CD4-positive, alpha-beta memory T cell (primary cell): ENCODE measurements around the gene ZXDC. TPM values are rescaled to one million over a fixed set of nuclear protein-coding genes. Genes with fewer than 3 reads are reported as not detected.

Source experiments
- CTCF ChIA-PET: fragments of 350-600 bp; sonication (Branson Sonifier 250); formaldehyde crosslinking; loops from one replicate; lab custom pipeline; 2021; ENCODE audit warnings: inconsistent platforms; ENCODE audit not compliant: partially characterized antibody; lab: Charles Lee
- POLR2A ChIA-PET: fragments of 350-600 bp; sonication (Branson Sonifier 250); formaldehyde crosslinking; loops from one replicate; lab custom pipeline; 2021; ENCODE audit not compliant: partially characterized antibody; lab: Charles Lee
- DNase-seq, 5 donors: peaks; one replicate each; pipeline versions ENCODE4 v3.0.0 to v3.0.0-alpha.2; 2020 to 2022; ENCODE audit warnings: mixed read lengths in 1 of 5
- H3K27ac ChIP-seq: one replicate; pipeline ENCODE4 v1.7.0; 2013; ENCODE audit warnings: low read depth, low read length
- H3K27me3 ChIP-seq: 2 replicates; pipeline ENCODE4 v1.7.0; 2013; ENCODE audit warnings: mild to moderate bottlenecking, low read length, moderate library complexity; ENCODE audit not compliant: insufficient read depth
- H3K36me3 ChIP-seq: 2 replicates; pipeline ENCODE4 v1.7.0; 2013; ENCODE audit warnings: mild to moderate bottlenecking, low read length, moderate library complexity; ENCODE audit not compliant: insufficient read depth
- H3K4me1 ChIP-seq: 2 replicates; pipeline ENCODE4 v1.7.0; 2013; ENCODE audit warnings: mild to moderate bottlenecking, low read length, moderate library complexity; ENCODE audit not compliant: insufficient read depth
- H3K4me3 ChIP-seq, 2 donors: one replicate each; pipeline ENCODE4 v1.7.0; 2013; ENCODE audit warnings: low read length in 2 of 2, mild to moderate bottlenecking in 1 of 2
- H3K9me3 ChIP-seq, 2 donors: one replicate each; pipeline ENCODE4 v1.7.0; 2013; ENCODE audit warnings: low read length in 2 of 2, control low read depth in 1 of 2; ENCODE audit not compliant: control insufficient read depth in 1 of 2
- H3K27ac Mint-ChIP-seq, 7 donors: one replicate each; pipeline ENCODE4 v1.8.0; 2020 to 2021; ENCODE audit warnings: mixed read lengths in 7 of 7, mild to moderate bottlenecking in 6 of 7, inconsistent platforms in 3 of 7, moderate library complexity in 3 of 7
- H3K27me3 Mint-ChIP-seq, 2 donors: one replicate each; pipeline ENCODE4 v1.8.0; 2020 to 2021; ENCODE audit warnings: mixed read lengths in 2 of 2
- H3K36me3 Mint-ChIP-seq, 2 donors: one replicate each; pipeline ENCODE4 v1.8.0; 2020 to 2021; ENCODE audit warnings: mixed read lengths in 2 of 2, inconsistent platforms in 1 of 2, mild to moderate bottlenecking in 1 of 2
- H3K4me1 Mint-ChIP-seq, 4 donors: one replicate each; pipeline ENCODE4 v1.8.0; 2020 to 2021; ENCODE audit warnings: mixed read lengths in 4 of 4, mild to moderate bottlenecking in 1 of 4
- H3K4me3 Mint-ChIP-seq, 8 donors: one replicate each; pipeline ENCODE4 v1.8.0; 2020 to 2021; ENCODE audit warnings: mixed read lengths in 8 of 8, mild to moderate bottlenecking in 7 of 8, moderate library complexity in 6 of 8, inconsistent platforms in 3 of 8
- H3K9me3 Mint-ChIP-seq, 8 donors: one replicate each; pipeline ENCODE4 v1.8.0; 2020 to 2021; ENCODE audit warnings: mixed read lengths in 8 of 8, mild to moderate bottlenecking in 5 of 8, inconsistent platforms in 3 of 8, moderate library complexity in 1 of 8
- intact Hi-C: fragments of 100-400 bp; cut with micrococcal nuclease; formaldehyde crosslinking; loops from one replicate; pipeline ENCODE4 v1.15.1; 2023
- polyA plus RNA-seq, 2 donors: library from polyadenylated mRNA; unstranded; fragments of 300-500 nt; fragmentation: Illumina TruSeq; gene quantifications; one replicate each; pipeline ENCODE4 v1.2.3, GENCODE V29; 2021
- total RNA-seq, 2 experiments: library from RNA; stranded (reverse); gene quantifications; one replicate each; pipeline ENCODE4 v1.2.3, GENCODE V29; 2021

ZXDC gene
- total and polyA plus RNA-seq, 4 experiments from 2014 or later = 10.3 to 66.3 (median 42.9) TPM

DNA sequence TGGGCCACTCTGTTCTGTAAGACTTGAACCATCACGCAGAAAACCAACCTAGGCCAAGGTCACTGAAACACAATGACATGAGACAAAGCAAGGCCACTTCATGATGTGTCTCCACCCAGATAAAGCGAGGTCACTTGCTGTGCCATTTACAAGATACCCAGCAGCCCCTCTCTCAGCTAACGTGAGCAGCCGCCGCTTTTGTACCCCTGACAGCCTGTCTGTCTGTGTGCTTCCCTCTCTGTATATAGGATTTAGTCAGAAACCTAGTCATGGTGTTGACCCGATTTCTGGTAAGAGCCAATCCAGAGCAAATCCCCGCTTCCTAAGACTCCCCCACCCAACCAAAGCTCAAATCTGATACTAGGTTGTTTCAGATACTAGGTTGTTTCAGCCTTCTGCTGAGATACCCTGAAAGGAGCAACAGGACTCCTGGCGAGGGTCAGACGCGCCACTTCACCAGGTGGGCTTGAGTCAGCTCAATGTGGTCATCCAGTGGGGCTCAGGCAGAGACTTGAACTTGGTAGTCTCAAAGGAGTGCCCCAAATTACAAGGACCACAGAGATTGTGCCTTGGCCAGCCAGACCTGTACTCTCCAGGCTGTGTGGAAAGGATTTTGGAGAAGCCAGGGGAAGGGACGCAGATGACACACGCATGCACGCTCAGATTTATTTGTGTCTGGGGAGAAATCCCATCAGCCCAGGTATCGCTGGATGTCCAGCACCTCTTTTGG is 3.1 kb upstream of the ZXDC start:
- Histone ChIP-seq H3K27ac (no peak overlapping the region), H3K27me3 (no peaks in the 10 kb centered on the region), H3K4me1 (peaks cover 16% of the 10 kb centered on the region), H3K9me3 (no peaks in the 10 kb centered on the region), H3K4me3 (no peak overlapping the region), H3K36me3 (no peaks in the 10 kb centered on the region)
- no peaks in the 10 kb centered on the region for H3K27me3 Mint-ChIP-seq
- ChIA-PET CTCF (no interaction called here), POLR2A (no interaction called here)
- no peak overlapping the region for H3K27ac Mint-ChIP-seq
- no peak for DNase-seq
- no peak overlapping the region for H3K4me3 Mint-ChIP-seq
- H3K9me3 Mint-ChIP-seq = no peaks in the 10 kb centered on the region
- intact Hi-C loops = loop anchor here (5.0 to 10.0 kb wide), 3 partner anchors 224 to 1576 kb away; partner anchors contain the start of genes ABTB1, CHCHD6 and SEC61A1
- peaks cover 9 to 24% (median 18%) of the 10 kb centered on the region in 4 donors for H3K4me1 Mint-ChIP-seq
- H3K36me3 Mint-ChIP-seq = peaks cover 0 to 8% of the 10 kb centered on the region in 2 donors

DNA sequence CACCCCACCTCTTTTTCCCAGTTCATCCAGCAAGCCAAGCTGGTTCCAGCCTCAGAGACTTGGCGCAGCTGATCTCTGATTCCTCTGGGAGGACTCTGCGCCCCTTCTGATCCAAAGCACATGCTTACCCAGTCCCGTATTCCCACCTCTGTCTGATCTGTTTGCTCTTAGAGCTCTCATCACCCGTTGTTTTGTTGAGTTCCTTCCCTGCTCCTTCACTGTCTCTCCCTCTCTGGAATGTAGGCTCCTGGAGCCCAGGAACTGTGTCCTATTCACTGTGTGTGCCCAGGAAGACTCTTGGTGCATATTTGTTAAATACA is 1.3 kb upstream of the ZXDC start:
- no peaks in the 10 kb centered on the region for H3K27me3 ChIP-seq
- H3K27me3 Mint-ChIP-seq = no peaks in the 10 kb centered on the region
- no peak overlapping the region for H3K27ac ChIP-seq
- peak overlapping the region; percentile 77 to 97 (median 92) for H3K27ac Mint-ChIP-seq
- peaks cover 26 to 42% (median 35%) of the 10 kb centered on the region in 4 donors for H3K4me1 Mint-ChIP-seq
- no peak for DNase-seq
- H3K36me3 Mint-ChIP-seq = peaks cover 6 to 24% of the 10 kb centered on the region in 2 donors
- intact Hi-C loops = loop anchor here (2.0 to 10.0 kb wide), 4 partner anchors 120 to 1578 kb away; partner anchors contain the start of genes ABTB1, CHCHD6, KLF15 and SEC61A1
- no peaks in the 10 kb centered on the region for H3K36me3 ChIP-seq
- no peaks in the 10 kb centered on the region for H3K9me3 Mint-ChIP-seq
- H3K4me3 ChIP-seq = no peak overlapping the region
- H3K4me3 Mint-ChIP-seq = peak overlapping the region in 7 of 8 donors; percentile 62 to 87 (median 79)
- ChIA-PET POLR2A (no interaction called here), CTCF (interaction anchor here (1.6 kb wide), 1 partner anchor 46 kb away, joined by 5 read pairs; no protein-coding TSS in a partner anchor)
- peaks cover 33% of the 10 kb centered on the region for H3K4me1 ChIP-seq
- H3K9me3 ChIP-seq = no peaks in the 10 kb centered on the region

DNA sequence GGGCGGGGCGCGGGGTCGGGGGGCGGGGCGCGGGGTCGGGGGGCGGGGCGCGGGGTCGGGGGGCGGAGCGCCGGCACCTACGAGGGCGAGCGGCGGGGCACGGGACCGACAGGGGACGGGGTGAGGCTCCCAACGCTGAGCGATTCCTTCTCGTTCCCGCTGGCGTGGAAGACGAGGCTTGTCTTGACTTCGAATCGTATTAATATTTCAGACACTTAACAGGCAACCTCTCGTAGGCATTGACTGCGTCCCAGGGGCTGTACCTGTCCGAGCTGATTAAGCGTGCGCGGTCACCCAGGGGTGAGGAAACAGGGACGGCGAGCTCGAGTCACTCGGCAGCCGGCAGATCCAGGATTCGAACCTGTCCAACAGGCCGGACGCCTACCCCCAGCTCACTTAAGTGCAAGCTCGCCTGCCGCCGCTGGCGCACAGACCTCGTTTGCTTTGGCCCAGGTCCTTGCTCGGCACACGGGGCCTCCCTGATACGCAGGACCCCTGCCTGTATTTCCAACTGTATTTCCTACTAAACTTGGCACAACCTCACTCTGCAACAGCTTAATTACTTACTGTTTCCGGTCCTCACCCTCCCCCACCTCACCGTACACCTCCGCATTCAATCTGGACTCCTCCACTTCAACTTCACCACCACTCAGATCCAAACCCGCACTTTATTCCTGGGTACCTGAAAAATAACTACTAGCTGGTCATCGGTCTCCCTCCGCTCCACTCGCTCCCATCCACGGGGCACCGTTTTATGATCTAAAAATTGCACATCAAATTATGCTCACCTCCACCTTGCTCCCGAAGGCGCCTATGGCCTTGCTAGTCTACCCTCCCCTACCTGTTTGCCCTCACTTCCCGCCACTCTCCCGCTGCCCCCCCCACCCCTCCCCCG is 722 bp upstream of the ZXDC start:
- intact Hi-C loops = loop anchor here (2.0 to 10.0 kb wide), 4 partner anchors 120 to 1578 kb away; partner anchors contain the start of genes ABTB1, CHCHD6, KLF15 and SEC61A1
- POLR2A ChIA-PET = interaction anchor here (0.5 to 2.0 kb wide), 8 partner anchors 11 to 1195 kb away, joined by 3 to 9 read pairs (median 4); partner anchors contain the start of genes SLC41A3 and TPRA1
- DNase-seq = peak in 2 of 5 donors; percentile 6 to 50
- CTCF ChIA-PET = interaction anchor here (1.6 kb wide), 1 partner anchor 46 kb away, joined by 5 read pairs; no protein-coding TSS in a partner anchor
- H3K36me3 ChIP-seq = peaks cover 2% of the 10 kb centered on the region
- no peaks in the 10 kb centered on the region for H3K27me3 Mint-ChIP-seq
- no peaks in the 10 kb centered on the region for H3K9me3 ChIP-seq
- no peaks in the 10 kb centered on the region for H3K9me3 Mint-ChIP-seq
- H3K4me1 Mint-ChIP-seq = peaks cover 27 to 46% (median 37%) of the 10 kb centered on the region in 4 donors
- H3K27ac Mint-ChIP-seq = peak overlapping the region; percentile 77 to 98 (median 92)
- peak overlapping the region; percentile 64 for H3K27ac ChIP-seq
- peak overlapping the region; percentile 84 to 92 (median 87) for H3K4me3 Mint-ChIP-seq
- peaks cover 7 to 27% of the 10 kb centered on the region in 2 donors for H3K36me3 Mint-ChIP-seq
- H3K4me1 ChIP-seq = peaks cover 36% of the 10 kb centered on the region
- H3K27me3 ChIP-seq = no peaks in the 10 kb centered on the region
- H3K4me3 ChIP-seq = peak overlapping the region; percentile 60 to 73

- peak; percentile 6 to 53 (median 27) for DNase-seq
- intact Hi-C loops = loop anchor here (1.0 to 10.0 kb wide), 6 partner anchors 228 to 1580 kb away; partner anchors contain the start of genes ABTB1, CHCHD6 and SEC61A1
- peak overlapping the region; percentile 60 for H3K27ac ChIP-seq
- H3K9me3 Mint-ChIP-seq = no peaks in the 10 kb centered on the region
- H3K4me3 ChIP-seq = peak overlapping the region; percentile 37 to 58
- peak overlapping the region; percentile 86 to 93 (median 91) for H3K27ac Mint-ChIP-seq
- H3K27me3 Mint-ChIP-seq = no peaks in the 10 kb centered on the region
- H3K27me3 ChIP-seq = no peaks in the 10 kb centered on the region
- peaks cover 36% of the 10 kb centered on the region for H3K4me1 ChIP-seq
- no peaks in the 10 kb centered on the region for H3K9me3 ChIP-seq
- H3K36me3 ChIP-seq = peaks cover 19% of the 10 kb centered on the region
- ChIA-PET POLR2A (interaction anchor here (0.6 to 2.0 kb wide), 9 partner anchors 9 to 1116 kb away, joined by 3 to 9 read pairs (median 4); partner anchors contain the start of genes SLC41A3 and TPRA1), CTCF (interaction anchor here (0.8 kb wide), 1 partner anchor 12 kb away, joined by 3 read pairs; no protein-coding TSS in a partner anchor)
- peak overlapping the region; percentile 86 to 94 (median 91) for H3K4me3 Mint-ChIP-seq
- peaks cover 34 to 61% (median 50%) of the 10 kb centered on the region in 4 donors for H3K4me1 Mint-ChIP-seq
- peaks cover 22 to 44% of the 10 kb centered on the region in 2 donors for H3K36me3 Mint-ChIP-seq
Observed at GRCh38 chr3:126474498-126475412, 936 bp downstream of the ZXDC start.

- Mint-ChIP-seq H3K4me1 (peaks cover 41 to 73% (median 60%) of the 10 kb centered on the region in 4 donors), H3K4me3 (peak overlapping the region; percentile 86 to 94 (median 91)), H3K9me3 (no peaks in the 10 kb centered on the region), H3K27ac (peak overlapping the region; percentile 29 to 93 (median 87)), H3K36me3 (peaks cover 34 to 56% of the 10 kb centered on the region in 2 donors), H3K27me3 (no peaks in the 10 kb centered on the region)
- no peaks in the 10 kb centered on the region for H3K9me3 ChIP-seq
- peaks cover 31% of the 10 kb centered on the region for H3K36me3 ChIP-seq
- CTCF ChIA-PET = no interaction called here
- H3K27ac ChIP-seq = peak overlapping the region; percentile 17
- peaks cover 36% of the 10 kb centered on the region for H3K4me1 ChIP-seq
- no peaks in the 10 kb centered on the region for H3K27me3 ChIP-seq
- intact Hi-C loops = loop anchor here (2.0 to 10.0 kb wide), 2 partner anchors 391 to 1581 kb away; partner anchors contain the start of gene SEC61A1
- DNase-seq = no peak
- POLR2A ChIA-PET = no interaction called here
- H3K4me3 ChIP-seq = peak overlapping the region; percentile 25 to 27
Observed at GRCh38 chr3:126473292-126474168, 2.2 kb downstream of the ZXDC start.
